GM20000 (cell line): ENCODE results near the gene ACTR6.

Experiments
- DNase-seq: peaks from one replicate; pipeline ENCODE4 v3.0.0; 2012; ENCODE audit warnings: low spot score
- TF ChIP-seq, protein P1 (sequence below): IDR thresholded peaks from 2 replicates; pipeline ENCODE4 v1.5.1; 2012; ENCODE audit warnings: mild to moderate bottlenecking, control low read depth; ENCODE audit errors: extremely low read depth, missing control alignments

The ACTR6 gene

DNA sequence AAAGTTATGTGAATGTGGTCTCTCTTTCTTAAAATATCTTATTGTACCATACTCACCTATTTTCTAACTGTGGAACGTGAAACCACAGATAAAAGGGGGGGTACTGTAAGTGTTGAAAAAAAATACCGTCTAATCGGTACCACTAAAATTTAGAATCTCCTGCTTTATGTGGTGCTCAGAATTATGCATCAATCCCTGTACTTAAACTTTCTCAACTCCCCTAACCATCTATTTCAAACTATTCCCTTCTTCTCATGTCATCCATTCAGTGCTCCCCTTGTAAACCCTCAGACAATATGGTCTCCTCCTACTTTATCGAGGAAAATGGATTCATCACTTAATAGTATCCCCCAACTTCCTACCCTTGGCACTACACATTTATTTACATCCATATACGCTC is 42.5 kb downstream of the ACTR6 start:
- TF ChIP-seq, protein P1, sequence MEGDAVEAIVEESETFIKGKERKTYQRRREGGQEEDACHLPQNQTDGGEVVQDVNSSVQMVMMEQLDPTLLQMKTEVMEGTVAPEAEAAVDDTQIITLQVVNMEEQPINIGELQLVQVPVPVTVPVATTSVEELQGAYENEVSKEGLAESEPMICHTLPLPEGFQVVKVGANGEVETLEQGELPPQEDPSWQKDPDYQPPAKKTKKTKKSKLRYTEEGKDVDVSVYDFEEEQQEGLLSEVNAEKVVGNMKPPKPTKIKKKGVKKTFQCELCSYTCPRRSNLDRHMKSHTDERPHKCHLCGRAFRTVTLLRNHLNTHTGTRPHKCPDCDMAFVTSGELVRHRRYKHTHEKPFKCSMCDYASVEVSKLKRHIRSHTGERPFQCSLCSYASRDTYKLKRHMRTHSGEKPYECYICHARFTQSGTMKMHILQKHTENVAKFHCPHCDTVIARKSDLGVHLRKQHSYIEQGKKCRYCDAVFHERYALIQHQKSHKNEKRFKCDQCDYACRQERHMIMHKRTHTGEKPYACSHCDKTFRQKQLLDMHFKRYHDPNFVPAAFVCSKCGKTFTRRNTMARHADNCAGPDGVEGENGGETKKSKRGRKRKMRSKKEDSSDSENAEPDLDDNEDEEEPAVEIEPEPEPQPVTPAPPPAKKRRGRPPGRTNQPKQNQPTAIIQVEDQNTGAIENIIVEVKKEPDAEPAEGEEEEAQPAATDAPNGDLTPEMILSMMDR = no peak
- no peak for DNase-seq

DNA sequence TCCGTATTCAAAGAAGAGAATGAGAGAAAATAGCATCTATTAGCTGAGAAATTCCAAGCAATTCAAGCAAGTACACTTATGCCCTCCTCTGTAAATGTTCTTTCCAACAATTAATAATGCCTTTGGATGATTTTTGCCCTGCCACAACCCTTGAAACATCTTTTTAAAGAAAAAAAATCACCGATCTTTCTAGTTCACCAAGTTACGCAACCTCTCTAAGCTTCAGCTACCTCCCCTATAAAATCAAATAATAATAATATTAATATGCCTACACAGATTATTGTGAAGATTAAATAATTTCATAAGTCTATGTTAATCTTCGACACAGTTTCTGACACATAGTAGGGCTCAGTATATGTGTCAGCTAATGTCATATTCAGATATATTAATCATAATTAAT is 47.1 kb downstream of the ACTR6 start:
- TF ChIP-seq, protein P1 = no peak
- no peak for DNase-seq

DNA sequence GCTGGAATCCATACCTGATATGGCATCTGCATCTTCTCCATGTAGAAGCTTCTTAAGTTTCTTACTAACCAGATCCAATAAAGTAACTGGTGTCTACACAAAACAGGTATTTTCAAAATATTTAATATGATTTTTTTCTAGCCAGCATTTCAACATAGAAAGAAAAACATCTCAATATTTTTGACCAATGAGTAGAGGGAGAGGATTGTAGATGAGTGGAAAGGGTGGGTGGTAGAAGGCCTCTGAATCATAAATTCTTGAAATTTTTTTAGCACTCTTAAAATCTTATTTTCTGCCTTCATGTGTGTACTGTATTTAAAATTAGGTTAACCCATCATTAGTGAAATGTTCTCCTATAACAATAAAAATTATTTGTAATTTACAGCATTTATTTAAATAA is 48.3 kb downstream of the ACTR6 start:
- no peak for DNase-seq

GRCh38 chr12:100249941-100250340 is 49.3 kb downstream of the ACTR6 start:
- TF ChIP-seq, protein P1 = no peak

More for the DNA sequence above, 48.3 kb downstream of the ACTR6 start:
- TF ChIP-seq, protein P1 = no peak

DNA sequence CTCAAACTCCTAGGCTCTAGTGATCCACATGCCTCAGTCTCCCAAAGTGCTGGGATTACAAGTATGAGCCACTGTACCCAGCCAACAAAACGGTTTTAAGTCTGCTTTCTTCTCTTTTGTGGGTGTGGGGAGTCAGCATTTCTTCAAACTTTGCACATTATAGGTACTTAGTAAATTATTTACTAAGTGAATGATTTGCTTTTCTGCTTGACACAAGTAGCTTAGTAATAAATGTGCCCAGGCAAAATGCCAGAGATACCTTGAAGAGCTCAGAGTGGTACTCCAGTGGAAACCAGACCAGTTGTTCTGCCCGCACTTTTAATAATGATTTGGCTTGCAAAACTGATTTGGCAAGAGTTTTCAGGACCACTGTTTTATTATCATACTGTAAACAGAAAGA is 51.3 kb downstream of the ACTR6 start:
- TF ChIP-seq, protein P1 = no peak
- DNase-seq = no peak

More at GRCh38 chr12:100249941-100250340, 49.3 kb downstream of the ACTR6 start:
- no peak for DNase-seq

DNA sequence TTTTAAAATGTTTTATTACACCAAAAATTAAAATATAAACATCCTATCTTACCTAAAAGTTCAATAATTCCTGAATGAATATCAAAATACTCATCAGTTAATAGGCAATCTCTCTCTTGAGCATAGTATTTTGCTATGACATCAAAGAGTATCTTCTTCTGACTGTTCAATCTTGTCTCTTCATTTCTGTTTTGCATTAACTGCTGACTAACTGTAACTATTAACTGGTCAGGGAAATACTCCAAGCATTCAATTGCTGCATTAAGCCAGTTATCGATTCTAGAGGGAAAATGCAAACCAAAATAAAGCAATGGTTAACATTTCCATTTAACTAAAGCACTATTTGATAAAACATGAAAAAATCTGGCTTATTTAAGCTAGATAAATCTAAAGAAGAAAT is 52.8 kb downstream of the ACTR6 start:
- TF ChIP-seq, protein P1 = no peak
- DNase-seq = no peak

- TF ChIP-seq, protein P1 = no peak
- DNase-seq = no peak
Observed at GRCh38 chr12:100254876-100255275, 54.3 kb downstream of the ACTR6 start.
